Measurements from ENCODE around the gene MCAM. TPM values are rescaled to one million over a fixed set of nuclear protein-coding genes. Genes with fewer than 3 reads are reported as not detected.

MCAM gene
- polyA plus RNA-seq, 1 experiment = 41.9 TPM

- no peak for DNase-seq (ENCODE audit: low read depth, low spot score)
- Histone ChIP-seq H3K27me3 (ENCODE audit: control insufficient read depth, insufficient read depth, low read length) (no peaks in the 10 kb centered on the region), H3K4me3 (ENCODE audit: low read depth, low read length) (no peak overlapping the region), H3K27ac (ENCODE audit: low read depth, low read length) (peak overlapping the region; percentile 39), H3K9me3 (ENCODE audit: control insufficient read depth, insufficient read depth, low read length) (no peaks in the 10 kb centered on the region)
- no peak for TF ChIP-seq CTCF (IDR thresholded peaks at IDR 0.05; ENCODE audit: low read depth, low read length)
- CTCF ChIA-PET = interaction anchor here (0.8 to 7.3 kb wide), 5 partner anchors 16 to 212 kb away, joined by 3 to 57 read pairs (median 4); partner anchors contain the start of gene CBL
- POLR2A ChIA-PET = no interaction called here
These were observed 10.5 kb downstream of the MCAM start for GRCh38 chr11:119306373-119306890.

- no peaks in the 10 kb centered on the region for H3K27me3 ChIP-seq (ENCODE audit: control insufficient read depth, insufficient read depth, low read length)
- POLR2A ChIA-PET = no interaction called here
- CTCF ChIA-PET = interaction anchor here (0.8 to 7.3 kb wide), 4 partner anchors 17 to 211 kb away, joined by 3 to 57 read pairs (median 4); partner anchors contain the start of gene CBL
- no peaks in the 10 kb centered on the region for H3K9me3 ChIP-seq (ENCODE audit: control insufficient read depth, insufficient read depth, low read length)
- no peak overlapping the region for H3K4me3 ChIP-seq (ENCODE audit: low read depth, low read length)
- H3K27ac ChIP-seq (ENCODE audit: low read depth, low read length) = peak overlapping the region; percentile 21
- TF ChIP-seq CTCF (IDR thresholded peaks at IDR 0.05; ENCODE audit: low read depth, low read length) = no peak
- no peak for DNase-seq (ENCODE audit: low read depth, low spot score)
These were observed 11.2 kb downstream of the MCAM start for GRCh38 chr11:119305556-119306372.

DNA sequence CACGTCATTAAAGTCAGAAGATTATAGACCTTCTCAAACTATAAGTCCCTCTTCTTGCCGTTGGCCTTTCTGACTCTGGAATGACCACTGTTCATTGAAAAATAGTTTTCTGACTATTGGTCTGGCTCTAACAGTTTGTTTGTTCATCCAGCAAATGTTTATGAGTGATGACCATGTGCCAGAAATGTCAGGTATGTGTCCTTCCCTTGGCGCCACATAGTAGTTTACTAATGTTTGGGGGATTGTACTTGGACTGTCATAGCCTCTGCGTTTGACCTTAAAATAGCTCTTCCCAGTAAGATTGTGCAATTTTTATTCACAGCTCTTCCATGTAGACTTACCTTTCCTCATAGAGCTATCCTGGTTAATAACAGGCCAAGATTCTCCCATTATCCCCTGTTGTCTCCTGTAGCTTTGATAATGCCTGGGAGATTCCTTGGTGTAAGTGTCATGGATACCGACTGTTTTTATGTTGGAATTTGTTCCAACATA is 13.7 kb downstream of the MCAM start:
- TF ChIP-seq CTCF (IDR thresholded peaks at IDR 0.05; ENCODE audit: low read depth, low read length) = no peak
- Histone ChIP-seq H3K27me3 (ENCODE audit: control insufficient read depth, insufficient read depth, low read length) (no peaks in the 10 kb centered on the region), H3K27ac (ENCODE audit: low read depth, low read length) (no peak overlapping the region), H3K9me3 (ENCODE audit: control insufficient read depth, insufficient read depth, low read length) (no peaks in the 10 kb centered on the region), H3K4me3 (ENCODE audit: low read depth, low read length) (no peak overlapping the region)
- POLR2A ChIA-PET = no interaction called here
- DNase-seq (ENCODE audit: low read depth, low spot score) = no peak
- CTCF ChIA-PET = interaction anchor here (0.7 to 7.3 kb wide), 3 partner anchors 19 to 53 kb away, joined by 3 to 57 read pairs (median 3); no protein-coding TSS in a partner anchor

GRCh38 chr11:119300198-119300964 is 16.5 kb downstream of the MCAM start:
- no peaks in the 10 kb centered on the region for H3K9me3 ChIP-seq (ENCODE audit: control insufficient read depth, insufficient read depth, low read length)
- POLR2A ChIA-PET = no interaction called here

More at GRCh38 chr11:119300198-119300964, 16.5 kb downstream of the MCAM start:
- no peak overlapping the region for H3K27ac ChIP-seq (ENCODE audit: low read depth, low read length)
- no peak for TF ChIP-seq CTCF (IDR thresholded peaks at IDR 0.05; ENCODE audit: low read depth, low read length)
- DNase-seq (ENCODE audit: low read depth, low spot score) = no peak
- no peak overlapping the region for H3K4me3 ChIP-seq (ENCODE audit: low read depth, low read length)
- no peaks in the 10 kb centered on the region for H3K27me3 ChIP-seq (ENCODE audit: control insufficient read depth, insufficient read depth, low read length)
- CTCF ChIA-PET = interaction anchor here (0.7 to 2.5 kb wide), 6 partner anchors 17 to 244 kb away, joined by 3 to 11 read pairs (median 4); no protein-coding TSS in a partner anchor
